SK-N-SH (cell line): ENCODE data around the gene SEBOX. TPM values are rescaled to one million over a fixed set of nuclear protein-coding genes. Genes with fewer than 3 reads are reported as not detected.

ENCODE experiments used
- CTCF ChIA-PET: fragments of 300-600, 350-600 bp; formaldehyde crosslinking; extraction: SDS; loops from one replicate; lab custom pipeline; 2021; lab: Yijun Ruan, JAX
- POLR2A ChIA-PET: fragments of 350-600 bp; sonication (Branson Sonifier 250); formaldehyde crosslinking; extraction: SDS; loops from one replicate; lab custom pipeline; 2020; ENCODE audit warnings: antibody characterized with exemption, inconsistent platforms; lab: Yijun Ruan, JAX
- DNase-seq: peaks from one replicate; pipeline ENCODE4 v3.0.0; 2012
- H2AFZ ChIP-seq: fragments of 200-600 bp; sonication (generic); 2 replicates; pipeline ENCODE4 v1.8.1; 2016; ENCODE audit warnings: antibody characterized with exemption, mild to moderate bottlenecking, low read depth
- H3F3A ChIP-seq: fragments of 200-600 bp; sonication (generic); replicated peaks from 2 replicates; pipeline ENCODE3; 2016; ENCODE audit warnings: antibody characterized with exemption, mild to moderate bottlenecking; ENCODE audit not compliant: insufficient read depth
- H3K27ac ChIP-seq, 2 experiments: fragments of 200-500 bp in 1 of 2; fragments of 200-600 bp in 1 of 2; sonication (Bioruptor generic) in 1 of 2; sonication (generic), shearing (Covaris generic) in 1 of 2; 2 replicates each; pipeline versions ENCODE4 v1.5.1 to v1.6.1; 2014 to 2016; ENCODE audit warnings: low read depth in 2 of 2, inconsistent platforms in 1 of 2, low read length in 1 of 2, mild to moderate bottlenecking in 1 of 2, mixed read lengths in 1 of 2
- H3K27me3 ChIP-seq: fragments of 200-600 bp; sonication (generic), shearing (Covaris generic); 2 replicates; pipeline ENCODE4 v1.6.1; 2016; ENCODE audit warnings: mixed run types; ENCODE audit not compliant: insufficient read depth
- H3K36me3 ChIP-seq, 2 experiments: fragments of 200-500 bp in 1 of 2; fragments of 200-600 bp in 1 of 2; sonication (Bioruptor generic) in 1 of 2; sonication (generic) in 1 of 2; replicated peaks in 1 of 2; 2 replicates each; pipeline versions ENCODE3 to v1.5.1; 2014 to 2016; ENCODE audit warnings: low read length in 1 of 2, mild to moderate bottlenecking in 1 of 2; ENCODE audit not compliant: insufficient read depth in 2 of 2, control insufficient read depth in 1 of 2
- H3K4me1 ChIP-seq, 2 experiments: fragments of 200-500 bp in 1 of 2; fragments of 200-600 bp in 1 of 2; sonication (Bioruptor generic) in 1 of 2; sonication (generic), shearing (Covaris generic) in 1 of 2; 2 replicates each; pipeline versions ENCODE4 v1.5.1 to v1.6.1; 2014 to 2016; ENCODE audit warnings: low read depth in 1 of 2, low read length in 1 of 2, mixed run types in 1 of 2; ENCODE audit not compliant: insufficient read depth in 2 of 2, control insufficient read depth in 1 of 2
- H3K4me2 ChIP-seq: fragments of 200-600 bp; sonication (generic), shearing (Covaris generic); 2 replicates; pipeline ENCODE4 v1.6.1; 2017; ENCODE audit warnings: mixed run types
- H3K4me3 ChIP-seq, 2 experiments: fragments of 200-500 bp in 1 of 2; fragments of 200-600 bp in 1 of 2; sonication (Bioruptor generic) in 1 of 2; sonication (generic), shearing (Covaris generic) in 1 of 2; 2 replicates each; pipeline versions ENCODE4 v1.5.1 to v1.8.1; 2014 to 2016; ENCODE audit warnings: low read depth in 2 of 2, inconsistent platforms in 1 of 2, low read length in 1 of 2, mild to moderate bottlenecking in 1 of 2, mixed read lengths in 1 of 2, moderate library complexity in 1 of 2
- H3K79me2 ChIP-seq: fragments of 200-600 bp; sonication (generic); 2 replicates; pipeline ENCODE4 v1.8.1; 2017; ENCODE audit warnings: mild to moderate bottlenecking; ENCODE audit not compliant: insufficient read depth
- H3K9ac ChIP-seq: fragments of 200-600 bp; sonication (generic); 2 replicates; pipeline ENCODE4 v1.6.1; 2017; ENCODE audit warnings: mixed run types
- H3K9me2 ChIP-seq: fragments of 200-600 bp; sonication (generic); 2 replicates; pipeline ENCODE4 v1.6.1; 2017; ENCODE audit warnings: mixed run types
- H3K9me3 ChIP-seq: fragments of 200-600 bp; sonication (generic); 2 replicates; pipeline ENCODE4 v1.6.1; 2017; ENCODE audit warnings: mixed run types, mild to moderate bottlenecking, moderate library complexity
- H4K20me1 ChIP-seq: fragments of 200-600 bp; sonication (generic); 2 replicates; pipeline ENCODE4 v1.6.1; 2017; ENCODE audit warnings: mild to moderate bottlenecking, mixed run types; ENCODE audit not compliant: insufficient read depth
- EP300 ChIP-seq, 2 experiments: IDR thresholded peaks; 2 replicates each; pipeline versions ENCODE4 v1.4.0 to v1.6.1; 2012; ENCODE audit warnings: borderline replicate concordance in 1 of 2, low read depth in 1 of 2, low read length in 1 of 2
- FOSL2 ChIP-seq: IDR thresholded peaks from 2 replicates; pipeline ENCODE4 v1.4.0; 2012; ENCODE audit warnings: low read depth, mild to moderate bottlenecking, moderate library complexity, borderline replicate concordance
- FOXJ3 ChIP-seq: sonication (generic); formaldehyde crosslinking; IDR thresholded peaks from 2 replicates; pipeline ENCODE4 v1.5.1; 2020; ENCODE audit warnings: mild to moderate bottlenecking, missing genetic modification reagents
- FOXM1 ChIP-seq: IDR thresholded peaks from 2 replicates; pipeline ENCODE4 v1.4.0; 2012; ENCODE audit warnings: low read depth, mild to moderate bottlenecking
- GABPA ChIP-seq: IDR thresholded peaks from 2 replicates; pipeline ENCODE4 v1.4.0; 2012; ENCODE audit warnings: low read depth, mild to moderate bottlenecking
- GATA2 ChIP-seq: sonication (generic); formaldehyde crosslinking; IDR thresholded peaks from 2 replicates; pipeline ENCODE4 v1.5.0; 2020; ENCODE audit warnings: mild to moderate bottlenecking, missing genetic modification reagents
- MEF2A ChIP-seq: IDR thresholded peaks from 2 replicates; pipeline ENCODE4 v1.4.0; 2012; ENCODE audit warnings: low read depth, borderline replicate concordance
- MXI1 ChIP-seq: IDR thresholded peaks from 2 replicates; pipeline ENCODE4 v1.6.1; 2012; ENCODE audit warnings: mild to moderate bottlenecking, low read depth, low read length, improper control_type of control experiment
- NFIC ChIP-seq: IDR thresholded peaks from 2 replicates; pipeline ENCODE4 v1.4.0; 2012; ENCODE audit warnings: borderline replicate concordance
- NRF1 ChIP-seq: IDR thresholded peaks from 2 replicates; pipeline ENCODE4 v1.6.1; 2012; ENCODE audit warnings: low read depth, mild to moderate bottlenecking, low read length
- RCOR1 ChIP-seq: fragments of 150-350 bp; IDR thresholded peaks from 2 replicates; pipeline ENCODE4 v1.6.1; 2017; ENCODE audit warnings: antibody characterized with exemption, low read length
- RXRA ChIP-seq: IDR thresholded peaks from 2 replicates; pipeline ENCODE4 v1.4.0; 2012; ENCODE audit warnings: low read depth, mild to moderate bottlenecking, borderline replicate concordance
- TAF1 ChIP-seq: IDR thresholded peaks from 2 replicates; pipeline ENCODE4 v1.6.1; 2012; ENCODE audit warnings: low read depth, mild to moderate bottlenecking, low read length, moderate library complexity, borderline replicate concordance
- TCF12 ChIP-seq: IDR thresholded peaks from 2 replicates; pipeline ENCODE4 v1.4.0; 2012
- TEAD4 ChIP-seq: IDR thresholded peaks from 2 replicates; pipeline ENCODE4 v1.4.0; 2012; ENCODE audit warnings: mild to moderate bottlenecking, borderline replicate concordance; ENCODE audit not compliant: insufficient read depth
- WGBS: methylation state at CpG from one replicate; pipeline ENCODE4 v1.1.6; 2017; ENCODE audit warnings: low lambda C conversion rate; 5-methylcytosine and 5-hydroxymethylcytosine counted together
- polyA plus RNA-seq, 3 experiments: library from polyadenylated mRNA; depleted of rRNA; stranded (reverse); fragments of >200 nt; gene quantifications; 2 replicates each; pipeline ENCODE4 v1.2.3, GENCODE V29; 2012
- TF ChIP-seq, protein P1 (sequence below): fragments of 150-350 bp; IDR thresholded peaks from 2 replicates; pipeline ENCODE4 v1.6.1; 2016; ENCODE audit warnings: mild to moderate bottlenecking, low read depth, low read length
- TF ChIP-seq, protein P2 (sequence below): IDR thresholded peaks from 2 replicates; pipeline ENCODE4 v1.4.0; 2012; ENCODE audit warnings: low read depth
- TF ChIP-seq, protein P3 (sequence below): IDR thresholded peaks from 2 replicates; pipeline ENCODE4 v1.4.0; 2012; ENCODE audit warnings: low read depth, borderline replicate concordance
- TF ChIP-seq, protein P4 (sequence below): fragments of 200-600 bp; sonication (generic); IDR thresholded peaks from 2 replicates; pipeline ENCODE4 v1.6.1; 2017; ENCODE audit warnings: antibody characterized with exemption, mild to moderate bottlenecking, moderate library complexity

Gene SEBOX
- polyA plus RNA-seq, 1 of the 3 experiments (the other 2 are of a cell fraction): not detected

DNA sequence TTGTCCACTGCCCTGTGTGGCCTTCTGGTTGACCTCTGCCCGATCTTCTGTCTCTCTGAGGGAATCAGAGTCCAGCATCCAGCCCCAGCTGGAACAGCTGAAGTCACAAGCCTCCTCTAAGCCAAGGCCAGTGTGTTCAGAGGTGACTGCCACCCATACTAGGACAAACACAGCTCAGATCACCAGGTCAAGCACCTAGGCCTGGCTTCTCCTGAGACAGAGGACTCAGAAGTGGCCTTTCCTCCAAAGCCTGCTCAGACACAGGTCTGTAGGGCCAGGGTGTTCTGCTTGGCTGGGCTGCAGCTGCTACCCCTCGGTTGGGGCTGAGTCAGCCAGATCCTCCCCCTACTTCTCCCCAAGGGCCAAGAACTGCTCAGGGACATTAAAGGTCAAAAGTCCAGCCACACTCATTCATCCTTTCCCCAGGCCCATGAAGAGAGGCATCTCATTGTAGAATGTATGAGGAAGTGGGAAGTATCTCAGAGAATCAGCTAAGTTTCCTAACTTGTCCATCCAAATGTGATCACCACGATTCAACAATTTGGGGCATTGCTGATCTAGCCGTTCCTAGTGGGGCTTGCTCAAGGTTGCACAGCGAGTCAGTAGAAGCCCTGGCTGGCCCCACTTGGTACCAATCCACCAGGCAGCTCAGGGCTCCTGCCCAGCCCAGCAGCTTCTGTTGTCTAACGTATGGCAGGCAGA, 33.4 kb upstream of the SEBOX start:
- H4K20me1 ChIP-seq: no peaks in the 10 kb centered on the region
- no peak overlapping the region for H3K4me3 ChIP-seq
- no peaks in the 10 kb centered on the region for H3K27me3 ChIP-seq
- POLR2A ChIA-PET: interaction anchor here (1.1 to 1.2 kb wide), 2 partner anchors 14 to 95 kb away, joined by 3 read pairs; no protein-coding TSS in a partner anchor
- CTCF ChIA-PET: no interaction called here
- H2AFZ ChIP-seq: no peak overlapping the region
- no peak overlapping the region; a peak in 1 of 4 replicates for H3K27ac ChIP-seq
- H3K9me2 ChIP-seq: no peaks in the 10 kb centered on the region
- H3F3A ChIP-seq: peaks cover 4% of the 10 kb centered on the region
- TF ChIP-seq NRF1 (no peak), EP300 (IDR thresholded peaks at IDR 0.05; ENCODE audit: borderline replicate concordance in 1 of 2, low read depth in 1 of 2, low read length in 1 of 2) (no peak), RCOR1 (no peak), TCF12 (no peak), GATA2 (CRISPR knock-in tag) (no peak), TAF1 (no peak), RXRA (no peak), TEAD4 (no peak), FOXJ3 (CRISPR knock-in tag) (no peak), FOXM1 (no peak), MEF2A (no peak)
- TF ChIP-seq, protein P1, sequence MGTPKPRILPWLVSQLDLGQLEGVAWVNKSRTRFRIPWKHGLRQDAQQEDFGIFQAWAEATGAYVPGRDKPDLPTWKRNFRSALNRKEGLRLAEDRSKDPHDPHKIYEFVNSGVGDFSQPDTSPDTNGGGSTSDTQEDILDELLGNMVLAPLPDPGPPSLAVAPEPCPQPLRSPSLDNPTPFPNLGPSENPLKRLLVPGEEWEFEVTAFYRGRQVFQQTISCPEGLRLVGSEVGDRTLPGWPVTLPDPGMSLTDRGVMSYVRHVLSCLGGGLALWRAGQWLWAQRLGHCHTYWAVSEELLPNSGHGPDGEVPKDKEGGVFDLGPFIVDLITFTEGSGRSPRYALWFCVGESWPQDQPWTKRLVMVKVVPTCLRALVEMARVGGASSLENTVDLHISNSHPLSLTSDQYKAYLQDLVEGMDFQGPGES: no peak
- TF ChIP-seq, protein P2, sequence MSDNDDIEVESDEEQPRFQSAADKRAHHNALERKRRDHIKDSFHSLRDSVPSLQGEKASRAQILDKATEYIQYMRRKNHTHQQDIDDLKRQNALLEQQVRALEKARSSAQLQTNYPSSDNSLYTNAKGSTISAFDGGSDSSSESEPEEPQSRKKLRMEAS: no peak
- TF ChIP-seq, protein P3, sequence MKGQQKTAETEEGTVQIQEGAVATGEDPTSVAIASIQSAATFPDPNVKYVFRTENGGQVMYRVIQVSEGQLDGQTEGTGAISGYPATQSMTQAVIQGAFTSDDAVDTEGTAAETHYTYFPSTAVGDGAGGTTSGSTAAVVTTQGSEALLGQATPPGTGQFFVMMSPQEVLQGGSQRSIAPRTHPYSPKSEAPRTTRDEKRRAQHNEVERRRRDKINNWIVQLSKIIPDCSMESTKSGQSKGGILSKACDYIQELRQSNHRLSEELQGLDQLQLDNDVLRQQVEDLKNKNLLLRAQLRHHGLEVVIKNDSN: no peak
- no peak overlapping the region for H3K4me2 ChIP-seq
- no peaks in the 10 kb centered on the region for H3K79me2 ChIP-seq
- no peak overlapping the region for H3K9ac ChIP-seq
- H3K9me3 ChIP-seq: no peaks in the 10 kb centered on the region
- WGBS: 96% methylated on average over 5 of the region's 6 CpGs
- H3K36me3 ChIP-seq: peaks cover 6 to 67% of the 10 kb centered on the region in 2 experiments
- no peaks in the 10 kb centered on the region for H3K4me1 ChIP-seq
- DNase-seq: no peak

DNA sequence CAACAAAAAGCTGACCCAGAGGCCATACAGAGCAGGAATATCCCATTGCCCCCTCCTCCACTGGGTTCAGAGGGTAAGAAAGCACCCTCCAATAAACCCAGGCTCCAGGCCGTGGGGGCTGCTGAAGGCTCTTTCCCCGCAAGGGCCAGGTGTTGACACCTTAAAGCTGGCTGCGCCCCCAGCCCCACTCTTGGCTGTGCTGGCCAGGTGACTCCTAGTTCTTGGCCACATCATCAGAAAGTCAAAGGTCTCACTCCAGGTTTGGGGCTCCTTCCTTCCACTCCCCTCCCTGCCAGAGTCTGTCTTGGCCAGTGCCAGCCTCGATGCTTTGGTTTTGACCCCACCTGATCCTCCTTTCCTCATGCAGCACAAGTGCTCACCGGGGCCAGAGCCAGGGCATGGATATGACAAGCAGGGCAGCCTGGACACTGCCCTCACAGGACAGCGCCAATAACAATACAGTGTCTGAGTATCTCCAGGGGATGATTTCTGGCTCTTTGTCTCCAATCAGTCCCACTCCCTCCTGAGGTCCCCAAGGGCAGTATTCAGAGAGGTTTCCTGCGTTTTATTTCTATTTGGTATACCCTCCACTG, 32.8 kb upstream of the SEBOX start:
- no peak overlapping the region for H3K27ac ChIP-seq
- H2AFZ ChIP-seq: no peak overlapping the region
- H3K79me2 ChIP-seq: no peaks in the 10 kb centered on the region
- no peaks in the 10 kb centered on the region for H3K9me3 ChIP-seq
- DNase-seq: no peak
- no peak for TF ChIP-seq MEF2A
- no peak for TF ChIP-seq RCOR1
- TF ChIP-seq TCF12: no peak
- TF ChIP-seq NFIC: no peak
- TF ChIP-seq, protein P4, sequence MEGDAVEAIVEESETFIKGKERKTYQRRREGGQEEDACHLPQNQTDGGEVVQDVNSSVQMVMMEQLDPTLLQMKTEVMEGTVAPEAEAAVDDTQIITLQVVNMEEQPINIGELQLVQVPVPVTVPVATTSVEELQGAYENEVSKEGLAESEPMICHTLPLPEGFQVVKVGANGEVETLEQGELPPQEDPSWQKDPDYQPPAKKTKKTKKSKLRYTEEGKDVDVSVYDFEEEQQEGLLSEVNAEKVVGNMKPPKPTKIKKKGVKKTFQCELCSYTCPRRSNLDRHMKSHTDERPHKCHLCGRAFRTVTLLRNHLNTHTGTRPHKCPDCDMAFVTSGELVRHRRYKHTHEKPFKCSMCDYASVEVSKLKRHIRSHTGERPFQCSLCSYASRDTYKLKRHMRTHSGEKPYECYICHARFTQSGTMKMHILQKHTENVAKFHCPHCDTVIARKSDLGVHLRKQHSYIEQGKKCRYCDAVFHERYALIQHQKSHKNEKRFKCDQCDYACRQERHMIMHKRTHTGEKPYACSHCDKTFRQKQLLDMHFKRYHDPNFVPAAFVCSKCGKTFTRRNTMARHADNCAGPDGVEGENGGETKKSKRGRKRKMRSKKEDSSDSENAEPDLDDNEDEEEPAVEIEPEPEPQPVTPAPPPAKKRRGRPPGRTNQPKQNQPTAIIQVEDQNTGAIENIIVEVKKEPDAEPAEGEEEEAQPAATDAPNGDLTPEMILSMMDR: no peak
- TF ChIP-seq MXI1: no peak
- TF ChIP-seq GABPA: no peak
- no peak for TF ChIP-seq FOSL2
- H3K9ac ChIP-seq: no peak overlapping the region
- no peaks in the 10 kb centered on the region for H3K4me1 ChIP-seq
- no peak overlapping the region for H3K4me3 ChIP-seq
- no peaks in the 10 kb centered on the region for H3K27me3 ChIP-seq
- peaks cover 4% of the 10 kb centered on the region for H3F3A ChIP-seq
- peaks cover 6 to 69% of the 10 kb centered on the region in 2 experiments for H3K36me3 ChIP-seq
- no peaks in the 10 kb centered on the region for H4K20me1 ChIP-seq
- ChIA-PET CTCF (interaction anchor here (1.8 kb wide), 1 partner anchor 8 kb away, joined by 6 read pairs; the partner anchor contains the start of gene SLC46A1), POLR2A (interaction anchor here (1.1 kb wide), 1 partner anchor 13 kb away, joined by 3 read pairs; no protein-coding TSS in a partner anchor)
- no peaks in the 10 kb centered on the region for H3K9me2 ChIP-seq
- whole genome bisulfite sequencing: 76% methylated on average over 7 of the region's 7 CpGs
- H3K4me2 ChIP-seq: no peak overlapping the region
